ENCODE results near the gene CTNNB1.

DNA sequence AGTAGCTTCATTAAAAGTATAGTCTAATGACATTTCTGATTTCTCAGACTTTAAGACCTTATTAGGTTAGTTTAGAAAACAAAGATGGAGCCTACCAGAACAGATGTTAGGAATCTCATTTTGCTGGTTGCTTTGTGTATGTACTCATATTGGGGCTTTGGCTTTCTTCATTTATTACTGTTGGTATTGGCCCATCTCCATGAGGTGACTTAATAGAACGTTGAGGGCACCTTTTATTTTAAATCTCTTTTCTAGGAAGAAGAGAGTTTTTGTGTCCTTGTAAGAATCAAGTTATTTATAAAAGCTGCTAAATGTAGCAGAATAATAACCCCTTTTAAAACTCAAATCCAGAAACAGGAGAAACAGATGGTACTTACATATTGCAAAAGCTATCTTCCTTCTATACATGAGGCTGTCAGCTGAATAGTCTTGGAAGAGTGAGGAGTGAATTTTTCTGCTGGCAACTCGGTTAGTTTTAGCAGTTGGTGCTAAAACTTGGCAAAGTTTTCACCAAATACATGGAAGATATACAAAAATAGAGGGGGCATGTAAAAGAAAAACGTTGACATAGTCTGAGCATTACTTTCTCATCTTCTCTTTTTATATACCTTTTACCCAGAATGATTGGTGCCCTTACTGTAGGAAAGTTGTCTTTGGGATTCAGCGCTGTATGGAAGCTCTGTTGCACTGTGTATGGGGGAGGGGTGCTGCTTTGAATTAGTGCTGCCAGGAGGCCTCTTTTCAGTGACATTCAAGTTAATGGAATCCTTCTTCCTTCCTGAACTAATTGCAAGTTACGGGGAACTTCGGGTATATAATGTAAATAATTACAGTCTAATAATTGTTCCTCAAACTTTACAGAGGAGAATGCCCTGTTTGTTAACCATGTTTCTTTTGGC lies 35.8 kb downstream of the CTNNB1 start:
- TF ChIP-seq CTCF (IDR thresholded peaks at IDR 0.05; ENCODE audit: low read depth, low read length, missing input control) = no peak
- TF ChIP-seq YY1 (IDR thresholded peaks at IDR 0.05) = no peak
- TF ChIP-seq TAF1 (conservative IDR thresholded peaks at IDR 0.05) = no peak
- TF ChIP-seq RAD21 (IDR thresholded peaks at IDR 0.05) = no peak
- TF ChIP-seq, protein P1, sequence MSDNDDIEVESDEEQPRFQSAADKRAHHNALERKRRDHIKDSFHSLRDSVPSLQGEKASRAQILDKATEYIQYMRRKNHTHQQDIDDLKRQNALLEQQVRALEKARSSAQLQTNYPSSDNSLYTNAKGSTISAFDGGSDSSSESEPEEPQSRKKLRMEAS (IDR thresholded peaks at IDR 0.05) = no peak
- TF ChIP-seq REST (IDR thresholded peaks at IDR 0.05) = no peak
- no peak for TF ChIP-seq EGR1 (IDR thresholded peaks at IDR 0.05; ENCODE audit: low read depth in 2 of 2)
- no peak for TF ChIP-seq JUND (IDR thresholded peaks at IDR 0.05)
- TF ChIP-seq RXRA (IDR thresholded peaks at IDR 0.05) = no peak
- no peak for TF ChIP-seq ATF3 (IDR thresholded peaks at IDR 0.05)
- TF ChIP-seq GABPA (IDR thresholded peaks at IDR 0.05 in 1 of 2, conservative IDR thresholded peaks at IDR 0.05 in 1 of 2) = no peak
- no peak for TF ChIP-seq SP1 (IDR thresholded peaks at IDR 0.05)
- TF ChIP-seq ZBTB33 (IDR thresholded peaks at IDR 0.05) = no peak
